Neural cell (in vitro differentiated cells): ENCODE measurements around the gene ABCA2.

Source experiments
- CTCF ChIP-seq: fragments of 450-650 bp; IDR thresholded peaks from 2 replicates; pipeline ENCODE4 v1.5.1; 2014; ENCODE audit warnings: antibody characterized with exemption, mild to moderate bottlenecking, moderate library complexity; ENCODE audit not compliant: poor library complexity, severe bottlenecking
- EP300 ChIP-seq: fragments of 450-650 bp; conservative IDR thresholded peaks from 2 replicates; pipeline ENCODE4 v1.6.1; 2014; ENCODE audit warnings: antibody characterized with exemption, mild to moderate bottlenecking, moderate library complexity; ENCODE audit not compliant: poor library complexity, severe bottlenecking
- EZH2 ChIP-seq: fragments of 200-600, 300-800 bp; shearing (Covaris generic), sonication (generic); IDR thresholded peaks from 2 replicates; pipeline ENCODE4 v1.6.1; 2014; ENCODE audit warnings: antibody characterized with exemption, low read length, borderline replicate concordance, mild to moderate bottlenecking; ENCODE audit not compliant: insufficient read depth, poor library complexity, severe bottlenecking

DNA sequence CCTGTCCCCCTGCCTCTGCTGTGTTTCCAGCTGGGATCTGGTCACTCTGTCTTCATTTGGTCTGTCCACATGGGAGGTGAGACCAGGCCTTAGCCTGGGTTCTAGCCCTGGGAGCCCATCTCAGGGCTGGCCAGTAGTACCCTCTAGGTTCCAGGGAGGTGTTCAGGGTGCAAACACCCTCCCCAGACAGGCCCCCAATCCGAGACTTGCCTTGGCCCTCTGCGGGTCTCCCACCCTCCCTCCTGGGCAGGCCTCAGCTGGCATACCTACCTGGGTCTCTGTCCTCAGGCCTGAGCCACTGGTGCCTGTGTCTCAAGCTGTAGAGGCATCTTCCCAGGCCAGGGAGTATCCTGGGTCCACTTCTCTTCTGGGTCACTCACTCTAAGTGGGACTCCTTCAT is 43.2 kb upstream of the ABCA2 start:
- no peak for TF ChIP-seq EP300
- no peak for TF ChIP-seq CTCF
- no peak for TF ChIP-seq EZH2
